ENCODE measurements around the gene STK32C.

STK32C gene

DNA sequence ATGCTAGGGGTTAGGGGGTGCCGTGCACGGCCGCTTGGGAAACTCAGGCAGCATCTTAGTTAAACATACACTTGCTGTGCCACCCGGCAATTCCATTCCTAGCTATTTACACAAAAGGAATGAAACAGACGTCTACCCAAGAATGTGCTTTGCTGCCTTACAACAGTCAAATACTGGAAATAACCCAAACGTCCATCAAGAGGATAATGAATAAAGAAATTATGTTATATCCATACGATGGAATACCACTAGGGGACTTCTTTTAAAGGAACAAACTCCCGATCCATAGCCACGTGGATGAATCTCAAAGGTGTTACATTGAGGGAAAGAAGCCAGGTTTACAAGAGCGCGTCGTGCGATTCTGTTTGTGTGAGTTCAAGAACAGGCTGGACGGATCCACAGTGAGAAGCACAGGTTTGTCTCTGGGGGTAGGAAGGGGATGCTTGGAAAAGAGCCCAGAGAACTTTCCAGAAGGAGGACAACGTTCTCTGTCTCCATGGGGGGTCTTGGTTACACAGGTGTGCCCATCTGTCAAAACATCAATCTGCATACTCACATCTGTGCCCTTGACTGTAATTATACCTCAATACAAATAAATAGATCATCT, 41.8 kb downstream of the STK32C start:
- DNase-seq (ENCODE audit: low spot score) = no peak

DNA sequence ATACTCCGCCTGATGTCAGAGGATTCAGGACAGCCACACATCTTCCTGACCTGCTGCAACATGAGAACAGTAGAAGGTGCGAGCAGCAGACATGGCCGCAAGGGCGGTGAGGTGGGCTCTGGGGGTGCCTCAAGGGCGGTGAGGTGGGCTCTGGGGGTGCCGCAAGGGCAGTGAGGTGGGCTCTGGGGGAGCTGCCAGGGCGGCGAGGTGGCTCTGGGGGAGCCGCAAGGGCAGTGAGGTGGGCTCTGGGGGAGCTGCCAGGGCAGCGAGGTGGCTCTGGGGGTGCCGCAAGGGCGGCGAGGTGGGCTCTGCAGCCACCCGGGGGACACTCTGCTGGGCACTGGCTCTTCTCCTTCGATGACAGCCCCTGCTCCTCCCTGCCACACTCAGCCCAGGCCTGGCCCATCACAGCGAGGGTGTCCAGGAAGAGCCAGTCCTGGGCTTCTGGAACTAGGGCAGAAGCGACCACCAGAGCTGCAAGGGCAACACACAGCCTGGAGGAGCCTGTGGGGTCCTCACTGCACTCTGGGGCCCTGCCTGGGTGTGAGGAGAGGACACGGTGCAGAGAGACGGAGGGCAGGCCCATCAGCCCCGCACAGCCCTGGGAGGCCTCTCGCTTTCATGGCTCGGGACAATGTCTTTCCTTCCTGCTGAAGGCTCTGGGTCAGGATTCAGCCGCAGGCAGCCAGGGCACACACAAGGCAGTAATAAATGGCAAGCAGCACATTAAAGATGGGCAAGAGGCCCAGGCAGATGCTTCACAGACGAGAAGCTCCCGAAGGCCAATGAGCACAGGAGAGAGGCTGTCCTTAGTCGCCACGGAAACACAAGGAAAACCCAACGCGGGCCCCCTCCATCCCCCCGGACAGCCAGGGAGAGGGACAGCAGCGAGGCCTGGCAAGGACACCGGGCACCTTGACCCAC, 42.5 kb downstream of the STK32C start:
- DNase-seq (ENCODE audit: low spot score) = no peak

DNA sequence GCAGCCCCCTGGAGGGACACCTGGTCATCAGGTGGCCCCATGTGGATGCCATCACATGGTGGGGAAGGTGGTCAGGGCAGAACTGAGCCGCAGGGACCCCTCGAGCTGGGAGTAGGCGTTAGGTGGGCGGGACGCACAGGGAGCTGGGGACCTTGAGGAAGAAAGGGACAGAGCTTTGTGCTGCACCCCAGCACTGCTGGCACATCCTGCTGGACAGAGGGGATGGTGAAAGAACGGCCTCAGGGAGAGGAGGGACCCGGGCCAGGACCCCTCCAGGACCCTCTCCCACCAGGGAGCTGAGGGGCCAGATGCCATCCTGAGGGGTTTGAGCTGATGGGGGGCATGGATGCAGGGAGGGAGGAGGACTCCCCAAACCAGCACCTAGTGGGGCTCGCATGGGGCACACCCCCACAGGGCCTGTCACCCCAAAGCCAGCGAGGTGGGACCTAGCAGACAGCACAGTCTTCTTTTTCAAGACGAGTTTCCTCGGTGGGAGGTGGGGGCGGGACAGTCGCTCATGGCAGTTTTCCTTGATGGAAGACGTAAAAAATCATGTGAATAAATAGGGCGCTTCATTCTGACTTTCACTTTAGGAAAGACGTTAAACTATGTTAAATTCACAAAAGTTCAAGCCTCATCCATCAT, 43.3 kb downstream of the STK32C start:
- no peak for DNase-seq (ENCODE audit: low spot score)

DNA sequence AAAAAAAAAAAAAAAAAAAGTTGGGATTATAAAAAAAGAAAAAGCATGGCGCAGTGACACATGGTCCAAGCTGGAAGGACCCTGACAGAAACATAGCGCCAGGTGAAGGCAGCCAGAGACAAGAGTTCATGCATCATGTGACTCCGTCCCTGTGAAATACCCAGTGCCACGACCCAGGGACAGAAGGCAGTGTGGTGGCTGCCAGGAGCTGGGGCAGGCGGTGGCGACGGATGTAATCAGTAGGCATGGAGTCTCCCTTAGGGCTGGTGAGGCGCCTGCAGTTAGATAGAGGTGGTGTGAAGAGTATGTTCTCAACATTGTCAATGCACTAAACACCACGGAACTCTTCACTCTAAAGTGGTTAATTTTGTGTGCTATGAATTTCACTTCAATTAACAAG, 43.9 kb downstream of the STK32C start:
- DNase-seq (ENCODE audit: low spot score) = no peak

DNA sequence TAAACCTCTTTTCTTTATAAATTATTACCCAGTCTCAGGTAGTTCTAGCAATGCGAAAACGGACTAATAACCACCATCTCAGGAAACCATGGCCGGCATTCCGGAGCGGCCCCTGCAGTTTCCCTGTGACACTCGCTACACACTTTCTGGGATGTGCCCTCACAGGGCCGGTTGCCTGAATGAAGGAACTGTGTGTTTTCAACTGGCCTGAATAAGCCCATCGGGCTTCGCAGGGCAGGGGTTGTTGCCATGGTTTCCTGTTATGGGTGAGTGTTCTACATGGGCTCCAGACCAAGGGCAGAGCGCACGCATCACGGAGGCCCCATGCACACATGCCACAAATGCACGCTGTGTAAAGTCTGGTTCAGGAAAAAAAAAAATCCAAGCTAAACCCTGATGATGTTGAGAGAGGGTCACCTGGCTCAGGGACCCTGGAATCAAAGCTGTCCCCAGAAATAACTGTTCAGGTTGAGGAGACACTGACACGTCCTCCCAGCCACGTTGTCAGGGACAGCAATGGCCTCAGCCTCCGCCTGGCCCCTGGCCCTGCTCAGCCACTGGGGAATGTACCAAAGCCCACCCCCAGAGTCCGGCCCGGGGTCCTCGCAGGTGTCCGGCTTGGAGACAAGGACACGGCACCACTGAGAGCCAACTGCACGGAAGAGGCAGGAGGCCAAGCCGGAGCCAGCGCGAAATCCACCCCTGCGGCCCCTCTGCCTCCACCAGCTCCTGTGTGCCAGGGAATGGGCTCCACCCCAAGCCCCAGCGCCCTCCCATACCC, 47.9 kb downstream of the STK32C start:
- DNase-seq (ENCODE audit: low spot score) = no peak

DNA sequence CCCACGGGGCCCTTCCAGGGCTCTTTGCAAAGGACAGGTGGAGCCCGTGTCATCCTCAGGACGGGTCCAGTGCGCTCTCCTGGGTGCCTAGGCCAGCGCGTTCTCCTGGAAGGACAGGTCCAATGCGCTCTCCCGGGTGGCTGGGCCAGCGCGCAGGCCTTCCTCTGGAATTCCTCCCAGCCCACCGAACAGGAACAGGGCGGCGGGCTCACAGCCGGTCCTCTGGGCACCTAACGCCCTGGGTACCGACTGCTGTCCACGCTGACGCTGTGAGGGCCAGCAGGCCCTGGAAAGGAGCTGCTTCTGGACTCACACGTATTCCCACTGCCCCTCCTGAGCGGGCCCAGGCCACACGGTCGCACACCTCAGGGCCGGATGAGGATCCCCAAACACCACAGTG, 49.3 kb downstream of the STK32C start:
- DNase-seq (ENCODE audit: low spot score) = no peak

DNA sequence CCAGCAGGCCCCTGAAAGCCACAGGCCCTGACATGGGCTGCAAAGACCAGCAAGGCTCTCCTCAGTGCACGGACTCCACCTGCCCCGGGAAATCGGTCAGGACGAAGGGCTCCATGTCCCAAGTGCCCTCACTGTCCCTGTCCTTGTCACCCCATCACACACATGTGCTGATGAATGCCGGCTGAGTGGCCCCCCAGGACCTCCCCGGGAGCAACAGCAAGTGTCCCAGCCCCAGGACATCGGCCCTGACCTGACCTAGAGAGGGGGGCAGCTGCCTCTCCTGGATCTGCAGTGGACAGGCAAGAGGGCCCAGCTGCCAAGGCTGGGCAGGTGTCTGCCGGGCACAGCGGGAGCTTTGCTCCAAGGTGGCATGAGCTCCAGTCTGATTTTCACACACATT, 49.8 kb downstream of the STK32C start:
- DNase-seq (ENCODE audit: low spot score) = no peak

DNA sequence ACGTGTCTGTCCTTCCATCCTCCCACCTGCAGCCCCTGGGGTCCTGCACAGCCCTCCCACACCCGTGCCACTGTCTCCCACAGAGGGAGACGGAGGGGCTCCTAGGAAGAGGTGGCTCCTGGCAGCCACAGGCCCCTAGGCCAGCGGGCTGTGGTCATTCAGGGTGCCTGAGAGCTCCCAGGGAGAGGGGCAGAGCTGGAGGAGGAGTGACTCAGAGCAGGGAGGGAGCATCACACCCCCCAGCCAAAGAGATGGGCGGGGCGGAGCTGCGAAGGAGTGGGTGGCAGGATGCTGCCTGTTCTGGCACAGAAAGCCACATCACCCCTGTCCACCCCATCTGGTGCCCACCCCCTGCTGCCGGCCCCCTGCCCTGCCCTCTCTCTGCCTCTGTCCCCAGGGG, 50.5 kb downstream of the STK32C start:
- peak; percentile 46 for DNase-seq (ENCODE audit: low spot score)

DNA sequence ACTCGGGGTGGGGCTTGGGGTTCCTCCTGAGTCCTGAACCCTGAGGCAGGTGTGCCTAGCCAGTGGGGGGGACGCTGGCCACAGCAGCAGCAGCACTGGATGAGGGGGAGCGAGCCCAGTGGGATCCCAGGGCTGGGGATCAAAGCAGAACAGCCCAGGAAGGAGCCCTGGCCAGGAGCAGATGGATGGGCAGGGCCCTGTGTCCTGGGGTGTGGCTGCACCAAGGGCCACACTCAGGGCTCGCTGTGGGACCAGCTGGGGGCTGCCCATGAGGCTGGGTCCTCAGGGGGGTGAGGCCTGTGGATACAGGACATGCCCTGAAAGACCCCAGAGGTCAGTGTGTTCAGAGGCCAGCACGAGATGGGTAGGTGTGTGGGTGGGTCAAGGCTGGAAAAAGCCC, 50.9 kb downstream of the STK32C start:
- no peak for DNase-seq (ENCODE audit: low spot score)

DNA sequence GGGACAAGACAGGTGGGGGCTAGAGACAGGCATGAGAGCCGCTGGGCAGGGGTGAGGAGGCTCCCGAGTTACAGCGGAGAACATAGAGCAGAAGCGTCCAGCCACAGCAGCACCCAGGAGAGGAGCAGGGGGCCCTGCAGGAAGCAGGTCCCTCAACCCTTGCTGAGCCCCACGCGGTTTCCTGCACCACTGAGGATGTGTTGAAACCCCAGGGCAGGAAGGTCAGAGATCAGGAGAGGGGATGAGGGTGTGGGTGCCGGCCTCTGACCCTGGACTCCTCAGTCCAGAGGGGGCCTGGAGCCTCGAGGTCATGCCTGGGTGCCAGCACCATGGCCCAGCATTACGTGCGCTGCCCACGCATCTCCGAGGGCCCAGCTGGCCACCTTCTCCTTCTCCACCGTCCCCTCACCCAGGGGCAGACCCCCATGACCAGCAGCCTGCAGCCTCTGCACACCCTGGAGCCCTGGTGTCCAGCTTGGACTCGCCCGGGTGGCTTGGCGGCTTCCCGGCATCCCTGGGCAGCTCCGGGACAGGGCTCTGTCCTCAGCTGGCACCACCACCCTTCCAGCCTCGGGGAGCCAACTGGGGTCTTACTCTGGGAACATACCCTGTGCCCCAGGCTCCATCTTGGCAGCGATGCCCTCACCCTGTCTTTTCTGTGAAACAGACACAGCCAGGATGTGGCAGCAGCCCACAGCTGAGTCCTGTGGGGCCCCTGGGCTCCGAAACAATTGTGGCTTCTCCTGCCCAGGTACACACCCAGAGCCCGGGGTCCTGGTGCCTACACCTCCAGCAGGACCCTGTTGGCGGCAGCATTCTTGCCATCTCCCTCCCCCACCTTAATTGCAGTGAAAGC, 52.0 kb downstream of the STK32C start:
- DNase-seq (ENCODE audit: low spot score) = peak; percentile 22

DNA sequence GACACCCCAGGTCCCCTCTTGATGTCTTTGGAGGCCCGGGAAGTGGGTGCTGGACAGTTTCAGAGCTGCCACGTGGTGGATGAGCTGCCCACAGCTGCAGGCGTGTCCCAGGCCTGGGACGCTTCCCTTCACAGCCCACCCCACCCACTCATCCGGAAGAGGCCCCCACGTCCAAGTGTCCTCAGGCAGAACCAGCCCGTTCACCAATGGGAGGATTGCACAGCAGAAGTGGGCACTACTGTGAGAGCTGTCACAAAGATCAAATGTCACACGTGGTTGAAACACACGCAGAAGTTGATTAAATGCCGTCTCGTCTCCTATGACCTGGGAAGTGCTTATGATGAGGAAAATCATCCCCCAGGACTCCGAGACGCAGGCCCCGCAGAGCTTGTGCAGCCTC, 52.9 kb downstream of the STK32C start:
- DNase-seq (ENCODE audit: low spot score) = no peak

DNA sequence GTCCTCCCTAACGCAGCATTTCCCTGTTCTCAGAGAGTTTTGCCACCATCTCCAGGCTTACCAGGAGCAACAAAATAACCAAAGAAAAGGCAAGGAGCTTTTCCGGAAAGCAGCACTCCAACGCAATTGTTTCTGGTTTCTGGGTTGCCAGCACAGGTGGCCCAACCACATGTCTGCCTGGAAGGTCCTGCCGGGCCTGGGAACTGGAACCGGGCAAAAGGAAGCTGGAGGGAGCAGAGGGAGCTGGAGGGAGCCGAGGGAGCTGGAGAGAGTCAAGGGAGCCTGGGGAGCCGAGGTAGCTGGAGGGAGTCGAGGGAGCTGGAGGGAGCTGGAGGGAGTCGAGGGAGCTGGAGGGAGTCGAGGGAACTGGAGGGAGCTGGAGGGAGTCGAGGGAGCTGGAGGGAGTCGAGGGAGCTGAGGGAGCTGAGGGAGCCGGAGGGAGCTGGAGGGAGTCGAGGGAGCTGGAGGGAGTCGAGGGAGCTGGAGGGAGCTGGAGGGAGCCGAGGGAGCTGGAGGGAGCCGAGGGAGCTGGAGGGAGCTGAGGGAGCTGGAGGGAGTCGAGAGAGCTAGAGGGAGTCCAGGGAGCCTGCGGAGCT, 54.6 kb downstream of the STK32C start:
- no peak for DNase-seq (ENCODE audit: low spot score)

DNA sequence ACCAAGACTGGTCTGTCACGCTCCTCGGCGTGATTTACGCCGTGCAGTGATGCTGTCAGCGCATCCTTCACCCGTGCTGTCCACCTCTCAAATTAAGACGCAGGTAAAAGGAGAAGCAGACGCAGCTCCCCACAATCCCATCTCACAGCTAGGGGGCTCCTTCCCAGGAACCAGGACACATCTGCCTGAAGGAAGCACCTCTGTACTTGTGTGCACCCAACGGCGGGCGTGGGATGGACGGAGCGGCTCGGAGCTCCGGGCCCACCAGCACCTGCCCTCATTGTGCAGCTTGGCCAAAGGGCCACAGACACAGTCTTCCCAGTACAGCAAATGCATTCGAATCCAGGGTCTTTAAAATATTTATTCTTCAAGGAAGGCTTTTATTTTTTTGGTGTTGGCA, 55.3 kb downstream of the STK32C start:
- DNase-seq (ENCODE audit: low spot score) = no peak

DNA sequence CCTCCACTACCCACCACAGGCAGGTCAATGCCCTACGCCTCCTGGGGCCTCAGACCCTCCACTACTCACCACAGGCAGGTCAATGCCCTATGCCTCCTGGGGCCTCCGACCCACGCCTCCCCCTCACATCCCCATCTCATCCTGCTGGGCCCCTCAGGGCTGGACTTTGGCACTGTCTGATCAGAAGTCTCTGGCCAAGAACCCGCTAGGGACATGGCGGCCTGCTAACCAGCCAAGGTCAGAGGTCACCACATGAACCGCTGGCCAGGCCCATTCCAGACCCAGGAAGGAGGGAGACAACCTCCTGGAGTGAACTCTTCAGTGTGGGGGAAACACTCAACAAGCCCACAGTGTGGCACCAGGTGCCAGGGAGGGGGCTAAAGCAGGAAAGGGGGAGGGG, 55.8 kb downstream of the STK32C start:
- DNase-seq (ENCODE audit: low spot score) = no peak

DNA sequence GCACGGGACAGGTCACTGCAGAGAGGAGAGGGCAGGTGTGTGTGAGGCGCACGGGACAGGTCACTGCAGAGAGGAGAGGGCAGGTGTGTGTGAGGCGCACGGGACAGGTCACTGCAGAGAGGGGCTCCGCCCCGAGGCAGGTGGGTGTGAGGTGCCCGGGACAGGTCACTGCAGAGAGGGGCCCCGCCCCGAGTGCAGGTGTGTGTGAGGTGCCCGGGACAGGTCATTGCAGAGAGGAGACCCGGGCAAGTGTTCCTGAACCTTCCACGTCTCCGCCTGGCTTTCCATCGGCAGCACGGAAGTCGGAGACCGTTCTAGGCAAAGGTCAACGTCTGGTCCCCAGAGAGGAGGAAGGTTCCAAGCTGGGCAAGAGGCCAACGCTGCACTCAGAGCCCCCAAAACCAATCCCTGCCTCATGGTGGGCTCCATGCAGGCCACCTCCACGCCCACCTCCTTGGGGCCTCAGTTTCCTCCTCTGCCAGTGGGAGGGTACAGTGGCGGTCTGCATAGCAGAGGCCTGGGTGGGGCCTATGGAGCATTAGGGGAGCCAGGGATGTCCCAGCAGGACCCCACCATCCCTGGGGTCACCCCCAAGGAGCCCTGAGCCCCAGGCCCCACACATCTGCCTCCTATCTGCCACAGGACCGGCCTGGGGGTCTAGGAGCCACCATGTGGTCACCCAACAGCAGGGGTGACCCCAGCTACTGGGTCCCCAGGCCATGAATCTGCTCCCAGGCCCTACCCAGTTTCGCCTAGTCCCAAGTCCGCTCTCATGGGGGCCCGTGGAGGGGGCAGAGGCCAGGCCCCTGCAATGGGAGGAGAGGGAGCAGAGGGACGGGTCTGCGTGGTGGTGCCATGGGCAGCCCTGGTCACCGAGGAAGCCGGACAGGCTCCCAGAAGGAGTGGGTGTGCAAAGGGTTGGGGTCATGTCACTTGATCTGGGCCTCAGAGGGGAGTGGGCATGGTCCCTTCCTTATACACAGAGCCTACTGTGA, 57.0 kb downstream of the STK32C start:
- DNase-seq (ENCODE audit: low spot score) = no peak

DNA sequence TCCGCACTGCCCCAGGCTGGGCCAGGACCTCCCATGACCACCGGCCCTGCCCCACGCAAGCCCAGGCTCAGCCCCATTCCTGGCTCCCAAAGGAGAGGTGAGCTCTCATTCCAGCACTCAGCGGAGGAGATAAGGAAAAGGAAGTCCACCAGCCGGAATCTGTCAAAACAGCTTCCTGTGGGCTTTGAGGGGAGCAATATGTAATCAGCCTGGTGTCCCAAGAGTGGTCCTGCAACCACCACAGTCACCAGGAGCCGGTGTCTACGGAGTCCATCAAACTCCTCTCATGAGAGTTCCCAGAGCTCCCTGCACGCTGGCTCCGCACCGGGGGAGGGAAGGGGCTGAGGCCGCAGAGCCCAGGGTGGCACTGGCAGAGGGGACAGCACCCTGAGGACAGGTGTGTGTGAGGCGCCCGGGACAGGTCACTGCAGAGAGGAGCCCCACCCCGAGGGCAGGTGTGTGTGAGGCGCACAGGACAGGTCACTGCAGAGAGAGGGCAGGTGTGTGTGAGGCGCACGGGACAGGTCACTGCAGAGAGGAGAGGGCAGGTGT, 57.9 kb downstream of the STK32C start:
- DNase-seq (ENCODE audit: low spot score) = no peak

DNA sequence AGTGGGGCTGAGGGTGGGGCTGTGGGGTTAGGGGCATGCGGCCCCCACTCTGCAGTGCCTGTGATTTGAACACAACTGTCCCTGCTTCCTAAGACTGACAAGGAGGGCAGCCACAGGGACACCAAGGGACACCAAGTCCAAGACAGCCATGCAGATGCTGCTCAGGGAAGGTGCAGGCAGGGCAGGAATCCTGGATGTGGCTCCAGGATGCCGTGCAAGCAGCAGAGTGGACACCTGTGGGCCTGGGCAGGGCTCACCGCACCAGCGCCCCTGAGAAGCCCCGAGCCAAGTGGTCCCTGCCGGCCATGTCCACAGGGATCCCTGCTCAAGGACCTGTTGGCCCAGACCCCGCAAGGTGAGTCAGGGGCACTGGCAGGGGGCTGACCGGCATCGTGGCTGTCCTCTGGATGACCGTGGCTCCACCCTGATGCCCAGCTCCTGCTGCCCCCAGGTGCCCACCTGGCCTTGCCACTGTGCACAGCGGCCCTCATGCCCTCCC, 58.5 kb downstream of the STK32C start:
- no peak for DNase-seq (ENCODE audit: low spot score)

DNA sequence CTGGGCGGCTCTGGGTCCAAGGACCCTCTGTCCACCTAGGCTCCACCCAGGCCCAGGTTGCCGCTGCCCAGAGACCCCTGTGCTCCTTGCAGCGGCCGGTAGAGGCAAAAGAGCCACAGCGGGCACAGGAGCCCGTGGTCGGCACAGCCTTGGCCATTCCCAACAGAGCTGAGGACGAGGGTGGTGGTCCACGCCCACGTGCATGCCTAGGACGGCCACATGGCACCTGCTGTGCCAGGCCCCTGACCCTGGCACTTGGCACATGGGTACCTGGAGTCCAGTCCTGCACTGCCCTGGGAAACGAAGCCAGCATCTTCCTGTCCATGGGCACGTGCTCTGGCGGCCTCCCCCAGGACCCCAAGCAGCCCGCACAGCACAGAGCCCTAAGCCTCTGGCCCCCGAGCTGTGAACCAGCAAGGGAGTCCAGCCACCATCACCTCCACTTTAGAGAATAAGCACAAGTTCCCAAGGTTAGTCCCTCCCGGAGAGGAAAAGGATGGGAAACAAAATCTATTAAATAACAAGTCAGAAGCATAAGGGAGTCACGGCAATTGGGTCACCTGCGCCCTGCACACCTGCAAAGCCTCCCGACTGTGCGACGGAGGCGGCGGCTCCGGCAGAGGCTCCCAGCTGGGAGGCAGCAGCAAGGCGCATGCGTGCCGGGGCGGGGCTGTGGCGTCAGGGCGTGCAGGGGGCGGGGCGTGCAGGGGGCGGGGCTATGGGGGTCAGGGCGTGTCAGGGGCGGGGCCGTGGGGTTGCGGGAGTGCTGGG, 59.1 kb downstream of the STK32C start:
- peak; percentile 43 for DNase-seq (ENCODE audit: low spot score)

Data from activated CD4-positive, alpha-beta T cell treated with anti-CD3 and anti-CD28 coated beads, Interleukin-2, Interleukin-4, amounts not matched to agents 100 ng/mL and 50 ng/mL, durations not matched to agents 16 hours and 8 hours (primary cell).